K562 (cell line): ENCODE measurements around the gene DNAJC17. TPM values are rescaled to one million over a fixed set of nuclear protein-coding genes. Genes with fewer than 3 reads are reported as not detected.
A peak's percentile ranks its signal among the peaks of the same experiment; 100 is the strongest.

ENCODE experiments used
- BRD9 ChIP-seq: fragments of 450-650 bp; IDR thresholded peaks from 2 replicates; pipeline ENCODE4 v1.6.1; 2018; ENCODE audit warnings: low read depth; ENCODE audit not compliant: partially characterized antibody
- CREB3 ChIP-seq: fragments of 450-650 bp; conservative IDR thresholded peaks from 2 replicates; pipeline ENCODE4 v1.6.1; 2016; ENCODE audit warnings: missing genetic modification characterization, low read depth, mild to moderate bottlenecking, missing compliant biosample characterization, moderate library complexity
- CSDE1 ChIP-seq, 2 experiments: fragments of 450-650 bp; IDR thresholded peaks; 2 replicates each; pipeline ENCODE4 v1.6.1; 2016; ENCODE audit warnings: mild to moderate bottlenecking in 1 of 2
- DMBX1 ChIP-seq: fragments of 250-450 bp; sonication (Bioruptor Pico); IDR thresholded peaks from 2 replicates; pipeline ENCODE4 v1.8.0; 2022; ENCODE audit warnings: inconsistent platforms, mild to moderate bottlenecking, moderate library complexity, borderline replicate concordance
- ESRRA ChIP-seq: fragments of 450-650 bp; IDR thresholded peaks from 2 replicates; pipeline ENCODE4 v1.6.1; 2014; ENCODE audit warnings: low read depth, mild to moderate bottlenecking, moderate library complexity, borderline replicate concordance
- HDAC8 ChIP-seq: fragments of 450-650 bp; IDR thresholded peaks from 2 replicates; pipeline ENCODE4 v1.6.1; 2016; ENCODE audit warnings: mild to moderate bottlenecking, missing genetic modification characterization, moderate library complexity, missing compliant biosample characterization
- HMBOX1 ChIP-seq: sonication (generic); IDR thresholded peaks from 2 replicates; pipeline ENCODE4 v1.6.1; 2016
- KLF16 ChIP-seq: IDR thresholded peaks from 2 replicates; pipeline ENCODE4 v1.6.1; 2016; ENCODE audit warnings: antibody characterized with exemption
- MNT ChIP-seq, 2 experiments: fragments of 450-650 bp; conservative IDR thresholded peaks; 2 replicates each; pipeline ENCODE4 v1.6.1; 2017; ENCODE audit warnings: mild to moderate bottlenecking in 2 of 2, moderate library complexity in 2 of 2
- NR2C2 ChIP-seq, 2 experiments: fragments of 200-800 bp in 1 of 2; sonication (Bioruptor generic) in 1 of 2; sonication (generic) in 1 of 2; formaldehyde crosslinking in 1 of 2; IDR thresholded peaks; 2 replicates each; pipeline versions ENCODE4 v1.6.1 to v1.8.0; 2016 to 2022; ENCODE audit warnings: mild to moderate bottlenecking in 1 of 2, missing compliant biosample characterization in 1 of 2, missing genetic modification characterization in 1 of 2, missing genetic modification reagents in 1 of 2
- PHB2 ChIP-seq: fragments of 450-650 bp; IDR thresholded peaks from 2 replicates; pipeline ENCODE4 v1.6.1; 2017; ENCODE audit warnings: low read depth
- RFX5 ChIP-seq: IDR thresholded peaks from 2 replicates; pipeline ENCODE4 v1.6.1; 2011; ENCODE audit warnings: low read depth, mild to moderate bottlenecking, improper control_type of control experiment, low read length
- TBL1XR1 ChIP-seq, 2 experiments: IDR thresholded peaks; 2 replicates each; pipeline ENCODE4 v1.6.1; 2012; ENCODE audit warnings: improper control_type of control experiment in 2 of 2, low read length in 2 of 2, mild to moderate bottlenecking in 1 of 2
- YBX1 ChIP-seq: fragments of 450-650 bp; IDR thresholded peaks from 2 replicates; pipeline ENCODE4 v1.7.1; 2016; ENCODE audit warnings: mild to moderate bottlenecking
- ZNF699 ChIP-seq: fragments of 250-450 bp; sonication (Bioruptor Pico); IDR thresholded peaks from 2 replicates; pipeline ENCODE4 v1.8.0; 2021; ENCODE audit warnings: mild to moderate bottlenecking, moderate library complexity; ENCODE audit not compliant: insufficient replicate concordance
- polyA plus RNA-seq, 8 experiments: library from polyadenylated mRNA; depleted of rRNA in 4 of 8; stranded (reverse) in 5 of 8; unstranded in 3 of 8; fragments of >200 nt; fragmentation: Nextera tagmentation in 2 of 8; fragmentation: Illumina TruSeq in 1 of 8; extraction: Ambion mirVana in 2 of 8; extraction: Trizol in 1 of 8; gene quantifications; 2 replicates each; pipeline versions ENCODE4 v1.2.1 to v1.2.3, GENCODE V29; 2011 to 2014; ENCODE audit warnings: inconsistent platforms in 1 of 8, missing spikeins in 1 of 8
- total RNA-seq, 7 experiments: library from RNA; depleted of rRNA in 6 of 7; stranded (reverse); fragments of >200 nt in 6 of 7; fragmentation: Illumina TruSeq in 2 of 7; extraction: Trizol in 2 of 7; gene quantifications; 2 replicates each; pipeline versions ENCODE4 v1.2.1 to v1.2.3, GENCODE V29; 2011 to 2021; ENCODE audit warnings: low replicate concordance in 1 of 7
- TF ChIP-seq, protein P1 (sequence below), 2 experiments: fragments of 450-650 bp in 1 of 2; IDR thresholded peaks; 2 replicates each; pipeline ENCODE4 v1.6.1; 2011 to 2017; ENCODE audit warnings: low read depth in 2 of 2, antibody characterized with exemption in 1 of 2, borderline replicate concordance in 1 of 2, low read length in 1 of 2, mild to moderate bottlenecking in 1 of 2, mixed read lengths in 1 of 2; ENCODE audit not compliant: control insufficient read depth in 1 of 2

Gene DNAJC17
- total and polyA plus RNA-seq, 9 of the 15 experiments (the other 6 are each of a cell fraction or from before 2014, with no cell fraction given): 2.4 to 79.4 (median 44.2) TPM

GRCh38 chr15:40747685-40748631 is 59.3 kb downstream of the DNAJC17 start (continued):
- peak in 1 of 2 experiments; percentile 44; a peak in 1 of 4 replicates for TF ChIP-seq MNT (conservative IDR thresholded peaks at IDR 0.05)
- TF ChIP-seq, protein P1, sequence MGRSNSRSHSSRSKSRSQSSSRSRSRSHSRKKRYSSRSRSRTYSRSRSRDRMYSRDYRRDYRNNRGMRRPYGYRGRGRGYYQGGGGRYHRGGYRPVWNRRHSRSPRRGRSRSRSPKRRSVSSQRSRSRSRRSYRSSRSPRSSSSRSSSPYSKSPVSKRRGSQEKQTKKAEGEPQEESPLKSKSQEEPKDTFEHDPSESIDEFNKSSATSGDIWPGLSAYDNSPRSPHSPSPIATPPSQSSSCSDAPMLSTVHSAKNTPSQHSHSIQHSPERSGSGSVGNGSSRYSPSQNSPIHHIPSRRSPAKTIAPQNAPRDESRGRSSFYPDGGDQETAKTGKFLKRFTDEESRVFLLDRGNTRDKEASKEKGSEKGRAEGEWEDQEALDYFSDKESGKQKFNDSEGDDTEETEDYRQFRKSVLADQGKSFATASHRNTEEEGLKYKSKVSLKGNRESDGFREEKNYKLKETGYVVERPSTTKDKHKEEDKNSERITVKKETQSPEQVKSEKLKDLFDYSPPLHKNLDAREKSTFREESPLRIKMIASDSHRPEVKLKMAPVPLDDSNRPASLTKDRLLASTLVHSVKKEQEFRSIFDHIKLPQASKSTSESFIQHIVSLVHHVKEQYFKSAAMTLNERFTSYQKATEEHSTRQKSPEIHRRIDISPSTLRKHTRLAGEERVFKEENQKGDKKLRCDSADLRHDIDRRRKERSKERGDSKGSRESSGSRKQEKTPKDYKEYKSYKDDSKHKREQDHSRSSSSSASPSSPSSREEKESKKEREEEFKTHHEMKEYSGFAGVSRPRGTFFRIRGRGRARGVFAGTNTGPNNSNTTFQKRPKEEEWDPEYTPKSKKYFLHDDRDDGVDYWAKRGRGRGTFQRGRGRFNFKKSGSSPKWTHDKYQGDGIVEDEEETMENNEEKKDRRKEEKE (IDR thresholded peaks at IDR 0.05; ENCODE audit: borderline replicate concordance in 1 of 2, control insufficient read depth in 1 of 2, low read depth in 2 of 2, low read length in 1 of 2): no peak
- peak; percentile 32; the same call in 1 of the 2 replicates for TF ChIP-seq DMBX1 (CRISPR knock-in tag)
- TF ChIP-seq KLF16: no peak
- no peak for TF ChIP-seq BRD9
- no peak for TF ChIP-seq CREB3 (tag)
- TF ChIP-seq YBX1: no peak
- no peak for TF ChIP-seq ZNF699
- TF ChIP-seq NR2C2 (CRISPR knock-in tag; IDR thresholded peaks at IDR 0.05): no peak
- TF ChIP-seq NR2C2 (tag; IDR thresholded peaks at IDR 0.05): peak; percentile 56
- TF ChIP-seq TBL1XR1 (IDR thresholded peaks at IDR 0.05; ENCODE audit: low read length in 2 of 2): no peak
- TF ChIP-seq PHB2: no peak
- no peak for TF ChIP-seq HDAC8 (tag)
- TF ChIP-seq CSDE1 (IDR thresholded peaks at IDR 0.05): no peak
- peak; percentile 86 for TF ChIP-seq ESRRA
- no peak for TF ChIP-seq RFX5
- peak; percentile 92 for TF ChIP-seq HMBOX1
